SH-SY5Y (cell line): ENCODE data around the gene HACE1.

Experiments
- GATA2 ChIP-seq: IDR thresholded peaks from 2 replicates; pipeline ENCODE4 v1.6.1; 2011; ENCODE audit warnings: mild to moderate bottlenecking, low read depth, low read length
- GATA3 ChIP-seq: IDR thresholded peaks from 2 replicates; pipeline ENCODE4 v1.6.1; 2011; ENCODE audit warnings: low read depth, mild to moderate bottlenecking, low read length, moderate library complexity

DNA sequence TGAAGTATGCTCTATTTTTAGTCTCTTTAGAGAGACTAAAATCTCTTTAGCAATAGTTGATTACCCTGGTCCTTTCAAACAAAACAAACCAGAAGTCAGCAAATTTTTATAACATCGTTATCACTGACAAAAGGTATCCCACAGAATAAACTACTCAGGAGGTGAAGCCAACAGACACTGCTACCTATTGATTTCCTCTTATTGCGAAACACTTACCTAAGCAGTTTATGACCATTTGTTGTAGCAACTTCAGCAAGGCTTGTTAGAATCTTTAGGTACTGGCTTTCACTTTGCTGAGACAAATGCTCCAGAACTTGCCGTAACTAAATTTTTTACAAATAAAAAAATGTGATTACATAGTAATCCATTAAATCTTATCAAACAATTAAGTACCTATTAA is 64.4 kb downstream of the HACE1 start:
- TF ChIP-seq GATA2 (no peak), GATA3 (no peak)
